Activated CD8-positive, alpha-beta memory T cell treated with anti-CD3 and anti-CD28 coated beads, Interleukin-2, amount 50 U/mL, for 48 hours (primary cell): ENCODE data around the gene ZBTB40.

Experiments used
- DNase-seq: peaks from one replicate; pipeline ENCODE4 v3.0.0-alpha.2; 2020

Gene ZBTB40

DNA sequence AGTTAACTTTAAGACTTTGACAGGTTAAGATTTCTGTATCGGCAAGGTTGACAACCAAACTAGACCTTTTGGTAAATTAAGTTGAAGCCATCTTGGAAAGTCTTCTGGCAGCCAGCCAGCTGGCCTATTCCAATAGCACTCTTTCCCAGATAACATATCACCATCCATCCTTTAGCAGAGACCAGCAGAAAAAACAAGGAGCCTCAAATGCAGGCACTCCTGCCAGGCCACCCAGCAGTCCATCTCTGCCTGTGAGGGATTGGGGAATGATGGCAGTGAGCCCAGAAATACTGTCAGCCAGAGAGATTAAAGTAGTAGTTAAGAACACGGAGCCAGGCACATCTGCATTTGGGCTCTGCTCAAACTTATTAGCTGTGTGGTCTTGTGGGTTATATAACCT, 19.4 kb downstream of the ZBTB40 start:
- no peak for DNase-seq

DNA sequence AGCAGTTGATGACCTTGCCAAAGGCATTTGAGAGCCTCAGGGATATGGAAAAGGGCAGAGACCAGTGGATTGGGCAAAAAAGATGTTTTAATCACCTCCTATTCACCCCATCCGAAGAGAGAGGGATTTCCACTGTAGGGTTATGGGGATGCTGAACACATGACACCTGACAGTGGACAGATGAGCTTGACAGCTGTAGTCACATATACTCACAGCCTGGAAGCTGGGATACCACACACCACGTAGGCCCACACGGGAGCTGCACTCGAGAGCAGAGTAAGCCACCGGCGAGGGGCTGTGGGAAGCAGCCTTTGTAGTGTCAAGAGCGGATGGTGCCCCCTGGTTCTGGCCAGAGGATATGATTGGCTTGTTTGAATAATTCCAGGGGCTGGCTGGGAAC, 20.0 kb downstream of the ZBTB40 start:
- DNase-seq: no peak

DNA sequence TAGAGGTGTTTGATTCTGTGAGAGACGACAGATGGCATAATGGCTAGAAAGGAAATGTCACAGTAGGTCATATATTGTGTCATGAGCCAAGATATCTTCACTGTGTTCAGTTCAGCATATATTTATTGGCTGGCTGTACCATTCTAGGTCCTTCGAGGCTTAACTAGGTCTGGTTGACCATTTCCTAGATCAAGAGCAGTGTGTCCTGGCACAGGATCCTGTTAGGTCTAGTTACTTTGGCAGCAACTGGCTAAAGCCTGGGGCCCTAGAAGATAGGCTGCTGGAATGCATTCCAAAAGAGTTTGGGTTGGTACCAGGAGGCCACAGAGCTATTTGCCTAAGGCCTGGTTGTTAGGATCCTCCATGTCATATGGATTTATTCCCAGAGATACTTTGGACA, 20.9 kb downstream of the ZBTB40 start:
- DNase-seq: no peak

DNA sequence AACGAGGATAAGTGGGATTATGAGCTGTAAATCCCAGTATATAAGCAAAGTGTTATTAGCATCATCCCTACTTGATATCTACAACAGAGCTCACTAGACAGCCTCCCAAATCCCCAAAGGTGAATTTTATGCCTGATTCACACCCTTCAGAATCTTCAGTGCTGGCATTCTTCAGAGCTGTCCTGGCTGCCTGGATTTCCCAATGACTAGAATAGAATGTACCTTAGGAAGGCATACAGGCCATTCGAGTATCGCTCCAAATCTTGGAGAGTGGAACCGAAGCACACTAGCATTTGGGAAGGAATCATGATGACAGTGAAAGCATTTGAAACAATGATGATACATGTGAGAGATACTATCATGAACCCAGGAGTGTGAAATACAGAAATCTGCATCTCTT, 22.3 kb downstream of the ZBTB40 start:
- DNase-seq: no peak

DNA sequence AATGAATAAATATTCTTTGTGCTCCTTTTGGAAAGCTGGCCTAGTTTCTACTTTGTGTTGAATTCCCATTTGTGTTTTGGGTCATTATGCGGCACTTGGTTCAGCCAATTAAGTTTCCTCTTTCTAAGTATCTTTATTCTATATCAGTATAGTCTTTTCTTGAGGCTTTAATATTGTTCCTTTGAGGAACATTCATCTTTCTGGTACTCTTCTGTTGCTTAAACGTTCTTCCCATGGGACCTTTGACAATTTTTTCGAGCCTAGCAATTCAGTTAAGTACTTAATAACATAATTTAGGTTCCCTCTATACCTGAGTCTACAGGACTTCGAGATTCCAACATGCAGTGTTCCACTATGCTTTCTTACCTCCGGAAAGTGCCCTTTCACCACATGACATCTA, 24.9 kb downstream of the ZBTB40 start:
- no peak for DNase-seq

DNA sequence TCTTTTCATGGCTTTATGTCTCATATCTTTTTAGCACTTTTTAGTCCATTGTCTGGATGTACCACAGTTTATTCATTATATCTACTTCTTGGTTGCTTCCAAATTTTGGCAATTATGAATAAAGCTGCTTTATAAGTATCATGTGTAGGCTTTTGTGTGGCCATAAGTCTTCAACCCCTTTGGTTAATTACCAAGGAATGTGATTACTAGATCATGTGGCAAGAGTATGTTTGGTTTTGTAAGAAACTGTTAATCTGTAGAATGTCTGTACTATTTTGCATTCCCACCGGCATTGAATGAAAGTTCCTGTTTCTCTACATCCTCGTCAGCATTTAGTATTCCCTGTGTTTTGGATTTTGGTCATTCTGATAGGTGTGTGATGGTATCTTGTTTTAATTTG, 31.5 kb downstream of the ZBTB40 start:
- no peak for DNase-seq

DNA sequence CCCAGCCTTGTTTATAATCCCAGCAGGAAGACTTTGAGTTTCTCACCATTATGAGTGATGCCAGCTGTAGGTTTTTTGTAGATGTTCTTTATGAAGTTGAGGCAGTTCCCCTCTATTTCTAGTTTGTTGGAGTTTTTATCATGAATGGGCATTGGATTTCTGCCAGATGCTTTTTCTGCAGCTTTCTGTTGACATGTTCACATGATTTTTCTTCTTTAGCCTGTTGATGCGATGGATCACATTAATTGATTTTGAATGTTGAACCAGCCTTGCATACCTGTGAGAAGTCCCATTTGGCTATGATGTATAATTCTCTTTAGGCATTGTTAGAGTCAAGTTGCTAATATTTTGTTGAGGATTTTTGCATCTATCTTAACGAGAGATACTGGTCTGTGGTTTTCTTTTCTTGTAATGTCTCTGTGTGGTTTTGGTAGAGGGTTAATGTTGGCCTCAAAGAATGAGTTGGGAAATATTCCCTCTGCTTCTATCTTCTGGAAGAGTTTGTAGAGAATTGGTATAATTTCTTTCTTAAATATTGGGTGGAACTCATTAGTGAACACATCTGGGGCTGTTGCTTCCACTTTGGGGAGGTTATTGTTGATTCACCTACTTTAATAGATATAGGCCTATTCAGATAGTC, 33.2 kb downstream of the ZBTB40 start:
- DNase-seq: no peak

DNA sequence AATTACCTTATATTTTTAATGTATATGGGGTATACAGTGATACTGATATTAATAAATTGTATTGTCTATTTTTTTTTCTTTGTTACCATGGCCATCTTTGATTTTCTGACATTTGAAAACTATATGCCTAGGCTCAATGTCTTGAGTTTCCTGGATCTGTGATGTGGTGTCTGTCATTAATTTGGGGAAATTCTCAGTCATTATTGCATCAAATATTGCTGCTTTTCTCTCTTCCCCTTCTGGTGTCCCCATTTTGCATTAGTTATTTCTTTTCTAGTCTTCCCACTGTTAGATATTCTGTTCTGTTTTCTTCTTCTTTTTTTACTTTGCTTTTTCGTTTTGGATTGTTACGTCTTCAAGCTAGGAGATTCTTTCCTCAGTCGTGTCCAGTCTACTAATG, 33.8 kb downstream of the ZBTB40 start:
- DNase-seq: no peak

DNA sequence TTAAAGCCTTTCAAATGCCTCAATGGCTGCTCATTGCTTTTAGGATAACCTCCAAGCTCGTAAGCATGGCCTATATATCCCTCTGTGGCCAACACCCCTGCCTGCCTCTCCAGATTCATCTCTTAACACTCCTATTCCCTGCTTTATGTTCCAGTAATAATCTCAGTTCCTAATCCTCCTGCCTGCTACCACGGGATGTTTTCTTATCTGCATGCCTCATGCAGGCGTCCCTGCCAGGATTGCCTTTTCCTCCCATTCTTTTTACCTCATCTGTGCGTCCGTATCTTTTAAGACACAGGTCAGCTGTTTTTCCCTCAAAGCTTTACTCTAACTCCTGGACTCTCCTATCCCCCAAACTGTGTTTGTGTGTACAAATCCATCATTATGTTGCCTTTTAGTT, 36.1 kb downstream of the ZBTB40 start:
- no peak for DNase-seq

DNA sequence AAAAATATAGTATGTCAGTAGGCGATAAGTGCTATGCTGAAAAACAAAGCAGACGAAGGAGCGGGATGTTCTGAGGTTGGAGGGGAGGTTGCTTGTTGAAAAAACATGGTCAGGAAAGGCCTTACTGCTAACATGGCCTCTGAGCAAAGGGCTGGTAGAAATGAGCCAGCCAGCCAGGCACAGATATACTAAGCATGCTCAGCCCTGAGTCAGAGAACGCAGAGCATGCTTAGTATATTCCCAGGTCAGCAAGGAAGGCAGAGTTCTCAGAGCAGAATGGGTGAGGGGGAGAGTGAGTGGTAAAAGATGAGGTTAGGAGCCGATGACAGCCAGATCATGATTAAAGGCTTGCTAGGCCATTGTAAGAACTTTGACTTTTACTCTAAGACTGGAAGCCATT, 36.7 kb downstream of the ZBTB40 start:
- DNase-seq: no peak

DNA sequence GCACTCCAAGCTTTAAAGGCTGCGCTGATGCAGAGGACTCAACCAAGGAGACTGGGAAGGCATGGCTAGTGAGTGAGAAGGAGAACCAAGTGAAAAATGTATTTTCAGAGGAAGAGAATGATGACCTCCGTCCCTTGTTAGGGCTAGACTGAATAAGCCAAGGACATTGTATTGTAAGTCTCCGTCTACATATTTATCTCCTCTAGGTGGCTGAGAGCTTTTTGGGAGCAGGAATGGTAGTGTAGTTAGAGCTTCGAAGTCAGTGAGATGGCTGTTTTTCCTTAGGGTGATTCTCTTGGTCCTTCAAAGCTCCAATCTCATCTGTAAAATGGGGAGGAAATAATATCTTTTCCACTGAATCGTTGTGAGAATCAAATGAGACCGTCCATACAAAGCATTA, 37.6 kb downstream of the ZBTB40 start:
- no peak for DNase-seq

DNA sequence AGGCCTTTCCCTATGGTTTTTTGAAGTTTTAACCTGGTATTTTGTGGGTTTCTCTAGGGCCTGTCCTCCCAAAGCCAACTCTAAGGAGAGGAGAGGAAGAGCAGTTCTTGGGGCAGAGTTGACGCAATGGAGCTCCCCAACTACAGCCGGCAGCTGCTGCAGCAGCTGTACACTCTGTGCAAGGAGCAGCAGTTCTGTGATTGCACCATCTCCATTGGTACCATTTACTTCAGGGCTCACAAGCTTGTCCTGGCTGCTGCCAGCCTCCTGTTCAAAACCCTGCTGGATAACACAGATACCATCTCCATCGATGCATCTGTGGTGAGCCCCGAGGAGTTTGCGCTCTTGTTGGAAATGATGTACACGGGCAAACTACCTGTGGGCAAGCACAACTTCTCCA, 38.2 kb downstream of the ZBTB40 start:
- DNase-seq: no peak

DNA sequence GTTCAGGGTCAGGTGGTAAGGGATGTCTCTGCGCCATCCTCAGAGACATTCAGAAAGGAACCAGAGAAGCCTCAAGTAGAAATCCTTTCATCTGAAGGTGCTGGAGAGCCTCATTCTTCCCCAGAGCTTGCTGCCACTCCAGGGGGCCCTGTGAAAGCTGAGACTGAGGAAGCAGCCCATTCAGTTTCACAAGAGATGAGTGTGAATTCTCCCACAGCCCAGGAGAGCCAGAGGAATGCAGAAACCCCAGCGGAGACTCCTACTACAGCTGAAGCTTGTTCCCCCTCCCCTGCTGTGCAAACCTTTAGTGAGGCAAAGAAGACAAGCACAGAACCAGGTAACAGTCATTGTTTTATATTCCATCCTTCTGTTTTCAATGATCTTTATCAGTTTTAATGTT, 38.7 kb downstream of the ZBTB40 start:
- no peak for DNase-seq

DNA sequence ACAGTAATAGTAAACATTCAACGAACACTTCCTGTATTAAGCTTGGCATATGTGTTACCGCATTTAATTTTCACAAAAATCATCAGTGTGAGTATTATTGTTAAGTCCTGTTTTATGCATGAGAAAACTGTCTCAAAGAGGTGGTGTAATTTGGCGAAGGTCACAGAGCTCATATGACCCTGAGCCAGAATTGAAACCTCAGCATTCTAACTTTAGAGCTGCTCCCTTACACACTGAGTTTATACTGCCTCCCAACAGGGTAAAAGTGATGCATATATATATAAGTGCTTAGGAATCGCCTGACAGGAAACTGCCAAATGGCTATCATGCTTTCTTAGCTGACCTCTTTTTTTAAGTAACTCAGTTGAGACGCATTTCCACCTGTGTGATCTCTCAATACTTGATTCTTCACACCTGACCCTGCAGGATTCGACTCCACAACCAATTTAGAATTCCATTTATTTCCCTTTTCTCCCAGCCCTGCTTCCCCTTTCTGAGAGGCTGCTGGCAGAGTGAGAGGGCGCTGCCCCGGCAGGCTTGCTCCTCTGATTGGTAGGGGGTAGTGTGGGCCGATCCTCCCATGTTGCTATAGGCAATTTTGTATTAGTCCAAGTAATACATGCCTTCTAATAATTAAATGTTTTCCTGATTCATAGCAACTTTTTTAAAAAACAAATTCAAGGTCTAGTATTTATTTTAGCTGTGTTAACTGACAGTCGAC, 40.5 kb downstream of the ZBTB40 start:
- DNase-seq: no peak

DNA sequence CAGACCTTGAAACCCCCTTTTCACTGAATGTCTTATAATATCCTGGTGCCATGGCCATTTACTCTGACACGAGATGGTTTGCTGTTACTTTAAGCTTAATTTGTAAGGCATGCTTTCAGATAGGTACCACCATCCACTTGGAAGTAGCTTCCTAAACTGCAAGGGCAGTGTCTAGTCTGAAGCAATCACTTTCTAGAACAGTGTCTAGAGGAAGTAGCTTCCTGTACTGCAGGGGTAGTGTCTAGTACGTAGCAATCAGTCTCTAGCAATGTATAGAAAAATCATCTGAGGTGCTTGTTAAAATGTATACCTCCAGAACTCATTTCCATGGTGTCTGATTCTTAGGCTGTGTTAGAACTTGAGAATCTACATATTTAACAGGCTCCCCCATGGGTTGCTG, 42.5 kb downstream of the ZBTB40 start:
- DNase-seq: no peak

DNA sequence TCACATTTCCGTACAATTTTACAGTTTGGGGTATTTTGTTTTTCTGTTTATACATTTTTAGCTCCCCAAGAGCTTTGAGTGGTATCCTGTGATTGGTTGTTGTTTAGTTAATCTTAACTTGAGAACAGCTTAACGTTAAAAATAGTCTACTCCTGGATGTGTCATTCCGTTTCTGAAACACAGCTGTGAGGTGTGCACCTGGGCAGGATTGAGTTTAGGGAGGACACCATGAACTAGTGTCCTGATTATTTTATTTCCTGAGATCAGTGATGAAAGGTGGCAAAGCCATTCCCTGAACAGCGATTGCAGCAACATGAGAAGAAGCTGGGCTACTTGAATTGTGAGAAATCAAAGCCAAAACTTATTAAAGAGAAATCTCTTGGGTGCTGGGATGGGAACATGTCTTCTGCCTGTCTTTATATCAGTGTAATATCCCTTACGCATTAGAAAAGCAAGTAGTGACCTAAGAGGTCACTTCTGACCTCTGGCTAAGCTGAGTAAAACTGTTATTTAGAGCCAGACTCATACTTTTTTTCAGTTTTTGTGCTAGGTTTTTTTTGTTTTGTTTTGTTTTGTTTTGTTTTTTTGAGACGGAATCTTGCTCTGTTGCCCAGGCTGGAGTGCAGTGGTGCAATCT, 43.4 kb downstream of the ZBTB40 start:
- DNase-seq: no peak

DNA sequence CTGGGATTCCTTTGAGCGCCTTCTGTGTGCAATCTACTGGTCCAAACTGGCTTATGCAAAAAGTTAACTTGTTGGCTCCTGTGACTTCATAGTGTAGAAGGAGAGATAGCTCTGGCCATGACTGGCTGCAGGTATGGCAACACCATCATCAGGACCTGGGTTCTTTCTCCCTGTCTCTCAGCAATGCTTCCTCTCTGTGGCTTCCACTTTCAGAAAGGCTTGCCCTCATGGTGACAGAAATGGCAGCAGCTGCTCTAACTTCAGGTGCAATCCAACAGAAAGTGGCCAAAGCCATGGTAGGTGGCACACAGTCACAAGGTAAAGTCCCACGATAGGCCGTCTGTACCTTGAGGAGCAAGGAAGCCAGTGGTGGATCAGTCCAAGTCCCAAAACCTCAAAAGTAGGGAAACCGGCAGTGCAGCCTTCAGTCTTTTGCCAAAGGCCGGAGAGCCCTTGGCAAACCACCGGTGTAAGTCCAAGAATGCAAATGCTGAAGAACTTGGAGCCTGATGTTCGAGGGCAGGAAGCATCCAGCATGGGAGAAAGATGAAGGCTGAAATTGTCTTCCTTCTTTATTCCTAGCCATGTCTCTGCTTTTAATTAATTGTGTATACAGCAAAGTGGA, 45.0 kb downstream of the ZBTB40 start:
- no peak for DNase-seq

DNA sequence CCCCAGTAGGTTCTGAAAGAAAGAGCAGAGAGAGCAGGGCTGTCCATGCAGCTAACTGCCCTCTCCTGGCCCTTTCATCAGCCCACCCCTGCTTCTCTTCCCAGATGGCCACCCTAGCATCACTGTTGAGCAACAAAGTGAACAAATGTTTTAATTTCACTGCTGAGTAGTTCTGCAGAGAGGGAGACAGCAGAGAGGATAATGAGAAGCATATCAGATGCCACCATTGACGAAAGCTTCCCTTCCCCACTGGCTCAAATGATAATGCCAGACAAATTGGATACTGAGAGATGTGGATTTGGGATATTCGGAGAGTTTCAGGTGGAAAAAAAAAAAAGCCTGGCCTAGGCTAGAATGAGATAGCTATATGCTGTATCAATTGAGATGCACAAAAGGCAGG, 46.8 kb downstream of the ZBTB40 start:
- no peak for DNase-seq

DNA sequence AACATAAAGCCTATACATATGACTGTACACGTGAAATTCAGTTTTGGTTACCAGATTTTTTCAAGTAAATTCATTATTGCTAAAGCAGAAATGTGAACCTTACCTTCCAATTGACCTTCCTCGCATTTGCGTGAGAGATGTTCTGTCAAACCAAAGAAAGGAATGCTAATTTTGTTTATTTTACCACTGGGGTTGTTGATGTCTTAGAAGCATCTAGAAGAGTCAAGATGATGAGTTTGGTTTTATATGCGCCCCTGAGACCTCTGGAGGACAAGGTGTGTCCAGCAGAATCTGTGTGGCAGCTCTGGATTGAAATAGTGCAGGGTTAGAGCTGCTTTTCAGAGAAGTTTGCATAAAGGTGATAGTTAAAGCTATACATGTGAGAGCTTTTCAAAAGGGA, 48.4 kb downstream of the ZBTB40 start:
- DNase-seq: no peak

DNA sequence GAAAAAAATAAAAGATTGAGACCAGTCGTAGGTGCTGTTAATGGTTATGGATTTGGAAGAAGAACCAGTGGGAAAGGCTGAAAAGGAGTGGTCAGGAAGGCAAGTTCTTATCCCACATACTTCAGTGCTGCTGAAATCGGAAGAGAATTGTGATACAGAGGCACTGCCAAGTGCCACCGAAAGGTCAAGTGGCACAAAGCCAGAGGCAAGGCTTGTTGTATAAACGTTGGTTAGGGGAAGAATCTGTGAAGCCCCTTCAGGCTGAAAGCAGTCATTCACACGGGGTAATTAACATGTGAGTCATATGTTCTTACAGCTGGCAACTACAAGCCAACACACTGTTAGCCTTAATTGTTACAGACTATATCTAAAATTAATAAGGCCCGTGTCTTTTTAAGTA, 48.8 kb downstream of the ZBTB40 start:
- DNase-seq: no peak

DNA sequence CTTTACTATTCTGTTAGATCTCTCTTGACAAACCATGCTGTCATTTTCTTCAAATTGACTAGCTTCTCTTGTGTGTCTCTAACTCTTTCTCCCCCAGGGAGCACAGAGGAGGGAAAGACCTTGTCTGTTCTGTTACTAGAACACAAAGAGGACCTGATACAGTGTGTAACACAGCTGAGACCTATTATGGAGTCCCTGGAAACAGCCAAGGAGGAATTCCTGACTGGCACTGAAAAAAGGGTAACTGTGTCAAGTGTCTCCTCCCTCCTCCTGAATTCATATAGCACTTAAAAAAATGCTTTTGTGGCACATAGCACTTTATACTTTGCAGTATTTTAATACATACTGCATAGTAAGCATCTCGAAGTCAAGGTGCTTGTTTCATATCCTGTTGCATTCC, 50.6 kb downstream of the ZBTB40 start:
- DNase-seq: no peak

DNA sequence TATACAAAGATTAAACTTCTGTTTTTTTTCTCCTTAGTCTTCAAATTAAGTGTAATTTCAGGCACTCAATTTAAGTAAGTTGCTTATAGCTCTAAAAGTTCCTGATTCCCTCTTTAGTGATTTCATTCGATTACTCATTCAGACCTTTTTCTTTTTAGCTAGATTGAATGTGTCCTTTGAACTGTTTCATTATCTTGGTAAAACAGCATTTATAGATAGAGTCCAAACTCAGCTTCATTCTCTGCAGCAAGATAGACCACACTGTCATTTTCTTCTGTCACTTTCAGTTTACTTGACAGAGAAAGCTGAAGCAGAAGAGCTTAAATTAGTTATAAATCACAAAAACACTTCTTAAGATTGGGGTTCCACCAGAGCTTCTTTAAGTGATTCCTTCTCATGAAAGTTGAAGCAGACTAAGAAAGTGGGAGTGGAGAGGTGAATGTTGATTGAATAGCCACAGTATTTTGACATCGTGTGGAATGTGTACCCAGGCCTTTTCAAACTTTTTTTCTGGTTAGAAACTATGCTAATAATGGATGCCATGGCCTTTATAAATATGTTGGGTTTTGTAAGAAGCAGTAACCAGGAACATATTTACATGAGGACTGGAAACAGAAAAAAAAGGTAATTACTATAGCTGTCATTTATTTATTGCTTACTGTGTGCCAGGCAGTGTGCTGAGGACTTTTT, 52.2 kb downstream of the ZBTB40 start:
- no peak for DNase-seq

DNA sequence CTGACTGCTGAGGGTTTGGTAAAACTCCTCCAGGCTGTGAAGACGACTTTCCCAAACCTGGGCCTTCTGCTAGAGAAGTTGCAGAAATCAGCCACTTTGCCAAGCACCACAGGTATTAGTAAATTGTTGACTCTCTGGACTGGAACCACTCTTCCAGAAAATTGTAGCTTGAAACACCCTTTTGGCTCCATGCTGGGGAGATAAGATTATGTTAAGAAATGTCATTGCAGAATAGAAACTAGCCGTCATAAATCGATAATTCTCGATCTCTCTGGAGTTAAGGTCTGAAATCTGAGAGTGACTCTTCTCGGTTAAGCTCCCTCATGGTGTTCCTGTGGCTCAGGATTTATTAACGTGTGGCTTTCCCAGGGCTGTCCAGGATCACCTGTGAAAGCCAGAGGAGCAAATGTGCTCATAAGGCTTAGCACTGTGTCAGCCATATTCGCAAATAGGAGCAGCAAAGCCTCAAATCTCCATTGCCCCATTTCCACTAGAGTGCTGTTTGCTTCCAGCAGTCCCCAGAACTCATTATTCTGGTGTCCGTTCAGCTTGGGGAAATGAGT, 54.6 kb downstream of the ZBTB40 start:
- no peak for DNase-seq
